Memory B cell (primary cell): ENCODE measurements around the gene ANGPTL2.

Experiments used
- ATAC-seq: fragments of 150-1000 bp; cut with Tn5 transposase; 2 replicates; pipeline ENCODE4 v1.10.0; 2021; ENCODE audit warnings: low read depth, mild to moderate bottlenecking, moderate library complexity
- DNase-seq, 2 donors: peaks; one replicate each; pipeline ENCODE4 v3.0.0; 2022; ENCODE audit warnings: low spot score in 2 of 2
- H3K27ac Mint-ChIP-seq: one replicate; pipeline ENCODE4 v1.8.0; 2022; ENCODE audit warnings: mild to moderate bottlenecking, moderate library complexity, mixed read lengths
- H3K27me3 Mint-ChIP-seq: one replicate; pipeline ENCODE4 v1.8.0; 2022; ENCODE audit warnings: mixed read lengths
- H3K36me3 Mint-ChIP-seq: one replicate; pipeline ENCODE4 v1.8.0; 2022; ENCODE audit warnings: mild to moderate bottlenecking, mixed read lengths
- H3K4me1 Mint-ChIP-seq: one replicate; pipeline ENCODE4 v1.8.0; 2022; ENCODE audit warnings: mixed read lengths
- H3K4me3 Mint-ChIP-seq: one replicate; pipeline ENCODE4 v1.8.0; 2022; ENCODE audit warnings: mild to moderate bottlenecking, moderate library complexity, mixed read lengths
- H3K9me3 Mint-ChIP-seq: one replicate; pipeline ENCODE4 v1.8.0; 2022; ENCODE audit warnings: mixed read lengths

Gene ANGPTL2

GRCh38 chr9:127083138-127083980, 39.1 kb downstream of the ANGPTL2 start:
- Mint-ChIP-seq H3K4me1 (peaks cover 2% of the 10 kb centered on the region), H3K9me3 (no peaks in the 10 kb centered on the region), H3K27ac (no peak overlapping the region), H3K4me3 (no peak overlapping the region), H3K36me3 (peaks cover 30% of the 10 kb centered on the region), H3K27me3 (no peaks in the 10 kb centered on the region)
- DNase-seq, result no peak
- ATAC-seq, result no peak

- ATAC-seq (no peak), DNase-seq (no peak)
- Mint-ChIP-seq H3K27ac (no peak overlapping the region), H3K36me3 (peaks cover 38% of the 10 kb centered on the region), H3K4me3 (no peak overlapping the region), H3K27me3 (no peaks in the 10 kb centered on the region), H3K9me3 (no peaks in the 10 kb centered on the region), H3K4me1 (peaks cover 2% of the 10 kb centered on the region)
Observed at GRCh38 chr9:127081250-127082185, 40.9 kb downstream of the ANGPTL2 start.

- Mint-ChIP-seq H3K4me3 (no peak overlapping the region), H3K27me3 (no peaks in the 10 kb centered on the region), H3K9me3 (no peaks in the 10 kb centered on the region), H3K36me3 (peaks cover 38% of the 10 kb centered on the region), H3K4me1 (no peaks in the 10 kb centered on the region), H3K27ac (no peak overlapping the region)
- DNase-seq (no peak), ATAC-seq (no peak)
Observed at GRCh38 chr9:127079446-127080140, 42.8 kb downstream of the ANGPTL2 start.

GRCh38 chr9:127078988-127079387, 43.4 kb downstream of the ANGPTL2 start:
- Mint-ChIP-seq H3K27ac (no peak overlapping the region), H3K9me3 (no peaks in the 10 kb centered on the region), H3K27me3 (no peaks in the 10 kb centered on the region), H3K4me3 (no peak overlapping the region), H3K36me3 (peaks cover 38% of the 10 kb centered on the region), H3K4me1 (no peaks in the 10 kb centered on the region)
- ATAC-seq (no peak), DNase-seq (no peak)

- DNase-seq (no peak), ATAC-seq (no peak)
- no peaks in the 10 kb centered on the region for H3K9me3 Mint-ChIP-seq
- H3K27me3 Mint-ChIP-seq, result no peaks in the 10 kb centered on the region
- no peak overlapping the region for H3K27ac Mint-ChIP-seq
- H3K36me3 Mint-ChIP-seq, result peaks cover 37% of the 10 kb centered on the region
- no peaks in the 10 kb centered on the region for H3K4me1 Mint-ChIP-seq
- no peak overlapping the region for H3K4me3 Mint-ChIP-seq
Observed at GRCh38 chr9:127078336-127078735, 44.1 kb downstream of the ANGPTL2 start.

- Mint-ChIP-seq H3K9me3 (no peaks in the 10 kb centered on the region), H3K27me3 (no peaks in the 10 kb centered on the region), H3K36me3 (peaks cover 41% of the 10 kb centered on the region), H3K4me1 (no peaks in the 10 kb centered on the region), H3K4me3 (no peak overlapping the region), H3K27ac (no peak overlapping the region)
- ATAC-seq (no peak), DNase-seq (no peak)
Observed at GRCh38 chr9:127077644-127077946, 44.8 kb downstream of the ANGPTL2 start.

- Mint-ChIP-seq H3K36me3 (peaks cover 44% of the 10 kb centered on the region), H3K27me3 (no peaks in the 10 kb centered on the region), H3K4me1 (no peaks in the 10 kb centered on the region), H3K27ac (no peak overlapping the region), H3K9me3 (peaks cover 3% of the 10 kb centered on the region), H3K4me3 (no peak overlapping the region)
- ATAC-seq (no peak), DNase-seq (no peak)
Observed at GRCh38 chr9:127076860-127077643, 45.4 kb downstream of the ANGPTL2 start.

- no peak overlapping the region for H3K4me3 Mint-ChIP-seq
- H3K27me3 Mint-ChIP-seq, result no peaks in the 10 kb centered on the region
- DNase-seq (no peak), ATAC-seq (no peak)
- H3K36me3 Mint-ChIP-seq, result peaks cover 47% of the 10 kb centered on the region
- H3K4me1 Mint-ChIP-seq, result no peaks in the 10 kb centered on the region
- no peak overlapping the region for H3K27ac Mint-ChIP-seq
- peaks cover 11% of the 10 kb centered on the region for H3K9me3 Mint-ChIP-seq
Observed at GRCh38 chr9:127075624-127076372, 46.6 kb downstream of the ANGPTL2 start.

- H3K4me3 Mint-ChIP-seq, result no peak overlapping the region
- peaks cover 12% of the 10 kb centered on the region for H3K9me3 Mint-ChIP-seq
- H3K27me3 Mint-ChIP-seq, result no peaks in the 10 kb centered on the region
- H3K4me1 Mint-ChIP-seq, result no peaks in the 10 kb centered on the region
- H3K27ac Mint-ChIP-seq, result no peak overlapping the region
- peaks cover 52% of the 10 kb centered on the region for H3K36me3 Mint-ChIP-seq
- DNase-seq (no peak), ATAC-seq (no peak)
Observed at GRCh38 chr9:127074561-127075548, 47.6 kb downstream of the ANGPTL2 start.

GRCh38 chr9:127067603-127068220, 54.7 kb downstream of the ANGPTL2 start:
- no peaks in the 10 kb centered on the region for H3K27me3 Mint-ChIP-seq
- peaks cover 52% of the 10 kb centered on the region for H3K36me3 Mint-ChIP-seq
- no peak overlapping the region for H3K4me3 Mint-ChIP-seq
- no peak for ATAC-seq
- no peak overlapping the region for H3K27ac Mint-ChIP-seq
- H3K4me1 Mint-ChIP-seq, result no peaks in the 10 kb centered on the region
- DNase-seq, result no peak
- peaks cover 12% of the 10 kb centered on the region for H3K9me3 Mint-ChIP-seq

GRCh38 chr9:127066851-127067136, 55.6 kb downstream of the ANGPTL2 start:
- H3K27me3 Mint-ChIP-seq, result no peaks in the 10 kb centered on the region
- ATAC-seq (no peak), DNase-seq (no peak)
- no peak overlapping the region for H3K27ac Mint-ChIP-seq
- no peaks in the 10 kb centered on the region for H3K4me1 Mint-ChIP-seq
- peaks cover 7% of the 10 kb centered on the region for H3K9me3 Mint-ChIP-seq
- H3K4me3 Mint-ChIP-seq, result no peak overlapping the region
- H3K36me3 Mint-ChIP-seq, result peaks cover 45% of the 10 kb centered on the region
